ENCODE data around the gene ELK3.

ELK3 gene

GRCh38 chr12:96156211-96156610, 38.0 kb upstream of the ELK3 start:
- no peak for DNase-seq (ENCODE audit: low spot score)
- Histone ChIP-seq H3K27ac (no peak overlapping the region), H3K4me3 (no peak overlapping the region)
- TF ChIP-seq, protein P1, sequence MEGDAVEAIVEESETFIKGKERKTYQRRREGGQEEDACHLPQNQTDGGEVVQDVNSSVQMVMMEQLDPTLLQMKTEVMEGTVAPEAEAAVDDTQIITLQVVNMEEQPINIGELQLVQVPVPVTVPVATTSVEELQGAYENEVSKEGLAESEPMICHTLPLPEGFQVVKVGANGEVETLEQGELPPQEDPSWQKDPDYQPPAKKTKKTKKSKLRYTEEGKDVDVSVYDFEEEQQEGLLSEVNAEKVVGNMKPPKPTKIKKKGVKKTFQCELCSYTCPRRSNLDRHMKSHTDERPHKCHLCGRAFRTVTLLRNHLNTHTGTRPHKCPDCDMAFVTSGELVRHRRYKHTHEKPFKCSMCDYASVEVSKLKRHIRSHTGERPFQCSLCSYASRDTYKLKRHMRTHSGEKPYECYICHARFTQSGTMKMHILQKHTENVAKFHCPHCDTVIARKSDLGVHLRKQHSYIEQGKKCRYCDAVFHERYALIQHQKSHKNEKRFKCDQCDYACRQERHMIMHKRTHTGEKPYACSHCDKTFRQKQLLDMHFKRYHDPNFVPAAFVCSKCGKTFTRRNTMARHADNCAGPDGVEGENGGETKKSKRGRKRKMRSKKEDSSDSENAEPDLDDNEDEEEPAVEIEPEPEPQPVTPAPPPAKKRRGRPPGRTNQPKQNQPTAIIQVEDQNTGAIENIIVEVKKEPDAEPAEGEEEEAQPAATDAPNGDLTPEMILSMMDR (IDR thresholded peaks at IDR 0.05) = no peak

DNA sequence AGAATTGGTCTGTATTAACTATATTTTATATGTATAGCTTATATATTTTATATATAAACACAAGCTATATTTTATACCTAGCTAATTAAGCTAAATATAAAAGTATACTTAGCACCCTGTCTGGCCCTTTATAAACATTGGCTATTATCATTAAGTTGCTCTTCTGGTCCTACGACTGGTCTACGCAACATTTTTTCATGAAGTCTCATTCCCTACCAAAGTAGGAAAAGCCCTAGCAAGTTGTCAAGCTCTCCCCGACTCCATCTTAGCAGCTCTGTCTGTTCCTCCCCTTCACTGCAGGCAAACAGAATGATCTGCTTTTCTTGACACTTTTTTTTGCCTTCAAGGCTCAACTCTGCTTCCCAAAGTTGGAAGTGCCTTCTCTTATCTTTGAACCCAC, 36.7 kb upstream of the ELK3 start:
- TF ChIP-seq, protein P1 (IDR thresholded peaks at IDR 0.05) = no peak
- H3K4me3 ChIP-seq = no peak overlapping the region
- no peak for DNase-seq (ENCODE audit: low spot score)
- H3K27ac ChIP-seq = no peak overlapping the region

DNA sequence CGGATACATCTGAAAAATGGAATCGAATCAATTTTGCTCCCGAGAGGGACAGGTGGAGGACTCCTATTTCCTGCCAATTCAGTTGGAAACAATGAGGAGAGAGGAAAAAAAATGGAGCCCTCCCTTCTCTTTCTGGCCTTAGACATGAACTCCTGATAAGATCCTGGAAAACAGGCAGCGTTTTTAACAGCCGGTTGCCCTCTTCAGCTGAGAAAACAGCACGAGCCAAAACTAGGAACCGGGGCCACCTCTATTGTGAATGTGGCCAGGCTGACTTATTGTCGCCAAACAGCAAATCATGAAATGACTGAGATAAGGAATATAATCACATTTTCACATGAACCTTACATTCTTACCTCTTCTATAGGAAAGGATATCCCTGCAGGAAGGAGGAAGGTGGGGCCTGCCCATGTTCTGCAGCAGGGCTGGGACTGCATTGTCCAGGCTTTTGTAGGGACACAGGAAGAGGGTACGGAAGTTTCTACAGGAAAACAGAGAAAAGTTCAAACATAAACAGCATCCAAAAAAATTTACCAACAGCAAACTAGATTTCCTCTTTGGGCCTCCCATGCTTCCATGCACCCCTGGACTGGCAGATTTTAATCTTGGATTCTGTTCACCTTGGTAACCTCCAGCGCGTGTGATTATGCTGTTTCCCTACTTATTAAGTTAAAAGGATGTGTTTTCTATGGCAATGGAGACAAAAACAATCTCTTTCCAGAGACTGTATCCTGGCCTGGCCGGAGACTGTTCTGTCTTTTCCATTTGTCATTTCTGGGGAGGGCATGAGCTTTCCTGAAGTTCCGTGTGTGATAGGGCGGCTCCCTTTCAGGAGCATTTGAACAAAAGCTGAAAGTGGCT, 29.0 kb upstream of the ELK3 start:
- Histone ChIP-seq H3K4me3 (no peak overlapping the region), H3K27ac (peak overlapping the region in 1 of 2 donors; percentile 54)
- TF ChIP-seq, protein P1 (IDR thresholded peaks at IDR 0.05) = no peak
- no peak for DNase-seq (ENCODE audit: low spot score)

DNA sequence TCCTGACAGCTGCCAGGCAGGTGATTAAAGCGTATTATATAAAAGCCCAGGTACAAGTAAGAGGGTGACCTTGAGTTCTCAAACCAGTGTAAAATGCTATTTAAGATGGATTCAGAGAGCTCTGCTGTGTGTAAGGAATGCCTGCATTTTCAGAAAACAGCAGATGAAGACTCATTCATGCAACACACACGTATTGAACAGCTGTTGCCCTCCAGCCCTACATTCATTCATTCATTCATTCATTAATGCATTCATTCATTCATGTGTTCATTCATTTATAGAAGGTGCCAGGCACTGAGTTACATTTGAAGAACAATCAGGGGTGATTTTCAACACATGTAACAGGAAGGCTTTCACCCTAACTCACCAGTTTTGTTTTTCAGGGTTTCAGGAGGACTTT, 27.4 kb upstream of the ELK3 start:
- Histone ChIP-seq H3K4me3 (no peak overlapping the region), H3K27ac (no peak overlapping the region)
- TF ChIP-seq, protein P1 (IDR thresholded peaks at IDR 0.05) = no peak
- no peak for DNase-seq (ENCODE audit: low spot score)

DNA sequence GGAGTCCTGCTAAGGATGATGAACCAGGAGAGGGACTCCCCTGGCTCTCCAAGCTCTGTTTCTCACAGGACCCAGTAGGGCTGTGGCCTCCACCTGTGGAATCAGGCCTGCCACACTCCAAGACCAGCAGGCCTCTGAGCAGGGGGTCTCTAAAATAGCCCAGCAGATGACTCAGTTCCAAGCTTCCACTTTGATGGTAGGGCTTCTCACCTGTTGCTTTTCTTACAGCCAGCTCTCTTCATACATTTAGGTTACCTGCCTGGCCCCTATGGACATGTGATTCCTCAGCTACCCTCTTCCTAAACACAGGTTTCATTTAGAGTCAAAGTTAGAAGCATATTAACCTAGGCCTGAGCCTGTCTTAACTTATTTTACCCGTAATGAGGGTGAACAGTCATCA, 26.7 kb upstream of the ELK3 start:
- no peak for DNase-seq (ENCODE audit: low spot score)
- Histone ChIP-seq H3K4me3 (no peak overlapping the region), H3K27ac (no peak overlapping the region)
- TF ChIP-seq, protein P1 (IDR thresholded peaks at IDR 0.05) = no peak

DNA sequence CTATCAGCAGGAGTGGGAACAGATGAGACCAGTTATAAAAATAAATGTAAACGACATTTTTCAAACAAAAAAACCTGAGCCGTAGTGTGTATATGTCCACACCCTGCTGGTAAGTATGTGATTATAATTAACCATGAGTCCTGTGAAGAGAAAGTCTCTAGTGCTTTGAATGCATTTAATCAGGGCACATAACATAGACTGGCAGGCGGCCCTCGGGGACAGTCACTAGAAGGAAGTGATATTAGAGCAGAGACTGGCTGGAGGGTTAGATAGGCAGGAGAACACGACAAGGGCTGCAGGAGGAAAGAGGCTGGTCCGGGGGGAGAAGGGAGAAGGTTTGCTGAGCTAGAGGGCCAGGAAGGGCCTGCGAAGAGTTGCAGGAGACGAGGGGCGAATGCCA, 23.8 kb upstream of the ELK3 start:
- no peak overlapping the region for H3K4me3 ChIP-seq
- no peak overlapping the region for H3K27ac ChIP-seq
- TF ChIP-seq, protein P1 (IDR thresholded peaks at IDR 0.05) = no peak
- no peak for DNase-seq (ENCODE audit: low spot score)

DNA sequence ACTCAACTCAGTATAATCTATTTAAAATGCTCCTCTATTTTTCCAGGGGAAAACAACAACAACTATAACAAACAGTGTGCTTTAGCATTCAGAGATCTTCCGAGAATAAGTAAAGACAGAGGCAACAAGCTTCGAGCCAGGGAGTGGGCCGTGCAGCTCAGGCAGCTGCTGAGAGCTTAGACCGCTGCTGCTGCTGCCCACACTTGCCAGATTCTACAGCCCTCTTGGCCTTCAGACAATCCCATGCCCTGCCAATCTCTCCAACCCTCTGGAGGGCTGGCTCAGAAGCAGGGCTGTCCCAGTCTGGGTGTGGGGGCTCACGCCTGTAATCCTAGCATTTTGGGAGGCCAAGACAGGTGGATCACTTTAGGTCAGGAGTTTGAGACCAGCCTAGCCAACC, 23.4 kb upstream of the ELK3 start:
- no peak for DNase-seq (ENCODE audit: low spot score)
- Histone ChIP-seq H3K4me3 (no peak overlapping the region), H3K27ac (no peak overlapping the region)
- TF ChIP-seq, protein P1 (IDR thresholded peaks at IDR 0.05) = no peak
